ENCODE results near the gene SLC6A6.

DNA sequence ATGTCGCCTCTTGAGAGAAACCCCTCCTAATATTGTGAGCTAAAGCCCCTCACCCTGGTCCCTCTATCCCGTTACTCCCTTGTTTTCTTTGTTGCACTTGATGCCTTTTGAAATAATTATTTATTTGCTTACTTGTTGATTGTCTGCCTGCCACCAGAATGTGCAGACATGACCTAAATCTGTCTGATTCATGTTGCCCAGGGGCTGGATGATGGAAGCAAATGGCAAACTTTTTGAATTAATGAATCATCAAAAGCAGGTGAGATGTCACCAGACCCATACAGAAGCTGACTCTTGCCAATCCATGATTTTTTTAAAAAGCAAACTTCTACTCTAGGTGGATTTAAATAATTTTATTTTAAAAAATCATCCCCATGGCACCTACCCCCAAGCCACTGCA lies 88.4 kb downstream of the SLC6A6 start:
- TF ChIP-seq, protein P1, sequence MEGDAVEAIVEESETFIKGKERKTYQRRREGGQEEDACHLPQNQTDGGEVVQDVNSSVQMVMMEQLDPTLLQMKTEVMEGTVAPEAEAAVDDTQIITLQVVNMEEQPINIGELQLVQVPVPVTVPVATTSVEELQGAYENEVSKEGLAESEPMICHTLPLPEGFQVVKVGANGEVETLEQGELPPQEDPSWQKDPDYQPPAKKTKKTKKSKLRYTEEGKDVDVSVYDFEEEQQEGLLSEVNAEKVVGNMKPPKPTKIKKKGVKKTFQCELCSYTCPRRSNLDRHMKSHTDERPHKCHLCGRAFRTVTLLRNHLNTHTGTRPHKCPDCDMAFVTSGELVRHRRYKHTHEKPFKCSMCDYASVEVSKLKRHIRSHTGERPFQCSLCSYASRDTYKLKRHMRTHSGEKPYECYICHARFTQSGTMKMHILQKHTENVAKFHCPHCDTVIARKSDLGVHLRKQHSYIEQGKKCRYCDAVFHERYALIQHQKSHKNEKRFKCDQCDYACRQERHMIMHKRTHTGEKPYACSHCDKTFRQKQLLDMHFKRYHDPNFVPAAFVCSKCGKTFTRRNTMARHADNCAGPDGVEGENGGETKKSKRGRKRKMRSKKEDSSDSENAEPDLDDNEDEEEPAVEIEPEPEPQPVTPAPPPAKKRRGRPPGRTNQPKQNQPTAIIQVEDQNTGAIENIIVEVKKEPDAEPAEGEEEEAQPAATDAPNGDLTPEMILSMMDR (IDR thresholded peaks at IDR 0.05) = no peak
- TF ChIP-seq POLR2A (IDR thresholded peaks at IDR 0.05) = no peak

All from body of pancreas (tissue), 4 donors.